ENCODE results near the gene NAPG.

- no peak for TF ChIP-seq POLR2A (IDR thresholded peaks at IDR 0.05; ENCODE audit: low read depth, low read length)
- no peak for TF ChIP-seq POLR2AphosphoS5 (IDR thresholded peaks at IDR 0.05; ENCODE audit: low read depth, low read length)
- TF ChIP-seq PAX5 (IDR thresholded peaks at IDR 0.05; ENCODE audit: insufficient read depth, low read length, severe bottlenecking) = no peak
- TF ChIP-seq TAF1 (IDR thresholded peaks at IDR 0.05; ENCODE audit: low read depth, low read length) = no peak
These were observed 6.5 kb upstream of the NAPG start for GRCh38 chr18:10519366-10519765.
